Muscle of leg (tissue), 11 donors: ENCODE results near the gene MANEAL. TPM values are rescaled to one million over a fixed set of nuclear protein-coding genes. Genes with fewer than 3 reads are reported as not detected.

Source experiments
- DNase-seq: peaks from one replicate; pipeline ENCODE4 v3.0.0; 2013
- H3K27ac ChIP-seq: one replicate; pipeline ENCODE4 v1.5.1; 2013; ENCODE audit warnings: mild to moderate bottlenecking, low read length, control low read depth
- H3K27me3 ChIP-seq: one replicate; pipeline ENCODE4 v1.6.1; 2013; ENCODE audit warnings: low read length; ENCODE audit not compliant: control insufficient read depth, insufficient read depth
- H3K36me3 ChIP-seq: one replicate; pipeline ENCODE4 v1.6.1; 2013; ENCODE audit warnings: low read length; ENCODE audit not compliant: control insufficient read depth, insufficient read depth
- H3K4me1 ChIP-seq: one replicate; pipeline ENCODE4 v1.6.1; 2013; ENCODE audit warnings: low read length; ENCODE audit not compliant: control insufficient read depth, insufficient read depth
- H3K4me3 ChIP-seq: one replicate; pipeline ENCODE4 v1.5.1; 2013; ENCODE audit warnings: low read length, control low read depth
- H3K9me3 ChIP-seq: replicated peaks from 2 replicates; pipeline ENCODE4 v1.6.1; 2013; ENCODE audit warnings: low read depth, low read length; ENCODE audit not compliant: control insufficient read depth
- WGBS: methylation state at CpG from one replicate; pipeline ENCODE4 v1.1.5; 2013; ENCODE audit warnings: missing lambda C conversion rate; ENCODE audit not compliant: insufficient coverage; 5-methylcytosine and 5-hydroxymethylcytosine counted together
- polyA plus RNA-seq, 8 donors: library from polyadenylated mRNA; unstranded; fragments of 120-200 nt; gene quantifications; one replicate each; pipeline versions ENCODE4 v1.2.1 to v1.2.3, GENCODE V29; 2013; ENCODE audit warnings: inconsistent platforms in 1 of 8, low replicate concordance in 1 of 8; ENCODE audit not compliant: insufficient read length in 8 of 8, insufficient read depth in 1 of 8
- total RNA-seq: library from RNA; stranded (reverse); fragments of 120-200 nt; gene quantifications from one replicate; pipeline ENCODE4 v1.2.4, GENCODE V29; 2013

MANEAL gene
- total and polyA plus RNA-seq, 9 donors: 2.0 to 3.7 (median 2.7) TPM

DNA sequence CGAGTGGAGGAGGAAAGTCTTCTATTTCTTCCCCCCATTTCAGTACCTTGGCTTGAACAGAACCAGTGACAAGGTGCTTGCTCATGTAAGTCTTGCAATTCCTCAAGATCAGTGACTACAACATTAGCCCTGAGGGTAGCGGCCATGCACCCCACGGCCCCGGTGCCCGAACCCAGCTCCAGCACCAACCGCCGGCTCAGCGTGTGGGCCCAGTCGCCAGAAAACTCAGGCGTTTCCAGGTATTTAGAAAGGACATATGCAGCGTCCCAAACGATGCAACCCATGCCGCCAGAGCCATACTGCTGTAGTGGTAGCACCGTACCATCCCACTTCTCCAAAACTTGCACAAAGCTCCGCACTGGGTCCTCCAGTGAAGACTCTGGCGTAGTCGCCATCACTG lies 11.2 kb upstream of the MANEAL start:
- WGBS: 75% methylated on average over 10 of the region's 17 CpGs
- H3K27me3 ChIP-seq: peaks cover 4% of the 10 kb centered on the region

DNA sequence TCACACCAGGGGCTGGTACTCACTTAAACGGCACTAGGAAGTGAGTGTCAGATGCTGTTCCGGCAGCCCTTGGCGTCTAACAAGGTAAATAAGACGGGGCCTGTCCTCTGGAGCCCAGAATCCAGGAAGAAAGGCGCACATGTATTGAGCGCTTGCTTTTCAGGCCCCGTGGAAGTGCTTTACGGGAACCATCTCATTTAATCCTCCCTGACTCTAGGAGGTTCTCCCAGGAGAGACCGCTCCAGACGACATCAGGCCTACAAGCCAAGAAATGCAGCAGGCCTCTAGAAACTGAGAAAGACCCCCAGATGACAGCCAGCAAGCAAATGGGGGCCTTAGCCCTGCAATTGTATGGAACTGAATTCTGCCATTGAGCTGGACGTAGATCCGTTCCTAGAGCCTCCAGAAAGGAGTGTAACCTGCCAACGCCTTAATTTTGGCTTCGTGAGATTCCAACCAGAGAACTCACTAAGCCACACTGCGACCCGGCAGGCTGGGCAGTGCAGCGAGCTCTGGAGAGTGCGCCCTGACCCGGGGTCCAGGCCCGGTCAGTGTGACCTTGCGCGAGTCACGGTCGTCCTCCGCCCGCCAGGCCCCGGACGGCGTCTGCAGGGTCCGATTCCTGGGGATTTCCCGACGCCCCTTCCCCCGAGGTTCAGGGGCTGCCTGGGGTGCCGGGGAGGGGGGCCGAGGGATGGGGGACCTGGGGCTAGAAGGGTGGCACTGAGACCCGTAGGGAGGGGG lies 532 bp upstream of the MANEAL start:
- peaks cover 14% of the 10 kb centered on the region for H3K4me1 ChIP-seq
- no peaks in the 10 kb centered on the region for H3K36me3 ChIP-seq
- no peak for DNase-seq
- H3K27me3 ChIP-seq: peaks cover 23% of the 10 kb centered on the region
- H3K9me3 ChIP-seq: no peaks in the 10 kb centered on the region
- no peak overlapping the region for H3K4me3 ChIP-seq
- no peak overlapping the region for H3K27ac ChIP-seq
- WGBS: 28% methylated on average over 33 of the region's 36 CpGs

More for the DNA sequence above, 11.2 kb upstream of the MANEAL start:
- DNase-seq: no peak
- no peak overlapping the region for H3K27ac ChIP-seq
- no peaks in the 10 kb centered on the region for H3K36me3 ChIP-seq
- H3K4me1 ChIP-seq: no peaks in the 10 kb centered on the region
- no peaks in the 10 kb centered on the region for H3K9me3 ChIP-seq
- H3K4me3 ChIP-seq: no peak overlapping the region

DNA sequence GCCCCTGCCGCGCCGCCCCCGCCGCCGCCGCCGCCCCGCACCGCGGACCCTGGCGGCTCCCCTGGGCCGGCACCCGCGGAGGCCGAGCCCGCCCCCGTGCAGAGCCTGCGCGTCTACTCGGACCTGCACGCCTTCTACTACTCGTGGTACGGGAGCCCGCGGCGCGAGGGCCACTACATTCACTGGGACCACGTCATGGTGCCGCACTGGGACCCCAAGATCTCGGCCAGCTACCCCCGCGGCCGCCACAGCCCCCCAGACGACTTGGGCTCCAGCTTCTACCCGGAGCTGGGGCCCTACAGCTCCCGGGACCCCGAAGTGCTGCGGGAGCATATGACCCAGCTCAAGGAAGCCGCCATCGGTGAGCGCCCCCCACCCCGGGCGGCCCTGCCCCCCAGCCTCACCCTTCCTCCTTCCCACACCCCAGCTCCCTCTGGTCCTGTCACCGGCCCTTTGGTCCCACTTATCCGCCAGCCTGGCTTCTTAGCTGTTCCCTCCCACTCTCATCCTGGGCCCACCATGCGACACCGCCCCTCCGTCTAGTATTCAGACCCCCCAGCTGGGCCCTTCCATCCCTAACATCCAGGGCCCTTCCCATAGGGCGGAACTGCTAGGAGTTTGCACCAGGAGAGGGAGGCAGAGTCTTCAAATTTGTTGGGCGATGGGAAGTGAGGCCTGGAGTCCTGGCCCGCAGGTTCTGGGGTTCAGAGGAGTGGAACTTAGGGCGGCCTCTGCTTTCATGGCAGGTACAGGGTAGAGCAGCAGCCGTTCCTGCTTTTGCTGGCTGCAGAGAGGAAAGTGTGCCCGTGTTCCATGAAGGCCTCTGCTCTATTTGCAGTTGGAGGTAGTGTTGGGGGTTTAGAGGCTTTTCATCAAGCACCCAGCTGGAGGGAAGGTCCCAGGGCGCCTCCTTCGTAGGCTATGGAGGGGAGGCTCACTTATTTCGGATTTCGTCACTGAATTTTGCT lies 1.0 kb downstream of the MANEAL start:
- Histone ChIP-seq H3K4me1 (peaks cover 14% of the 10 kb centered on the region), H3K27ac (no peak overlapping the region), H3K4me3 (no peak overlapping the region), H3K36me3 (no peaks in the 10 kb centered on the region), H3K9me3 (no peaks in the 10 kb centered on the region), H3K27me3 (peaks cover 23% of the 10 kb centered on the region)
- WGBS: 3% methylated on average over 53 of the region's 59 CpGs
- DNase-seq: no peak

DNA sequence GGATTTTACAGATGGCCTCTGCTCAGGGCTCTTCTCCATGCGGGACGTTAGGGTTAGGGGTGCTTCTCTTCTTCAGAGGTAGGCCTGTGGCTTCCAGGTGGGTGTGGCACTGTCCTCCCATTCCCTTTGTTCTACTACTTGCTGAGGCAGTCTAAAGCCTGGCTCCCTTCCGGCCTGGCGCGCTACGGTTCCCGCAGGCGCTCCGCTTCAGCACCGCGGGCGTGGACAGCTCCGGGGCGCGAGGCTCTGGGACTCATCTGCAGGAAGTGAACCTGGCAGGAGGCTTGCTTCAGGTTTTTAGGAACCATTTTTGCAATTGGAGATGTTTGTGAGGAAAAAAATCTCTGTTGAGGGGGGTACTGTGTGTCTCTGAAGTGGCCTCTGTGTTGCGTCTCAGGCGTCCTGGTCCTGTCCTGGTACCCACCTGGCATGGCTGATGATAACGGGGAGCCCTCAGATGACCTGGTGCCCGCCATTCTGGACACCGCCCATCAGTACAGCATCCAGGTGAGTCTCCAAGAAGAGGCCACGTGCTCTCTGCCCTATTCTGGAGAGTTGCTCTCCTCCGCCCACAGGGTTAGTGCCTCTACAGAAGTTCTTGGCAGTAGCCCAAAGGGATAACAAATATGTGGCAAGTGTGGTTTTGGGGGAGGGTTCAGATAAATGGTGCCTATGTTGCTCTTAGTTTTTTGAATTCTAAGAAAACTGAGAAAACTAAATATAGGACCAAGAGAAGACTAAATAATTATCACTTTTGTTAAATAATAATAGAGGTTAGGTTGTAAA lies 1.9 kb downstream of the MANEAL start:
- no peak overlapping the region for H3K4me3 ChIP-seq
- WGBS: 24% methylated on average over 16 of the region's 22 CpGs
- peaks cover 3% of the 10 kb centered on the region for H3K36me3 ChIP-seq
- H3K27ac ChIP-seq: no peak overlapping the region
- H3K9me3 ChIP-seq: no peaks in the 10 kb centered on the region
- H3K4me1 ChIP-seq: peaks cover 14% of the 10 kb centered on the region
- DNase-seq: peak; percentile 74
- peaks cover 23% of the 10 kb centered on the region for H3K27me3 ChIP-seq

DNA sequence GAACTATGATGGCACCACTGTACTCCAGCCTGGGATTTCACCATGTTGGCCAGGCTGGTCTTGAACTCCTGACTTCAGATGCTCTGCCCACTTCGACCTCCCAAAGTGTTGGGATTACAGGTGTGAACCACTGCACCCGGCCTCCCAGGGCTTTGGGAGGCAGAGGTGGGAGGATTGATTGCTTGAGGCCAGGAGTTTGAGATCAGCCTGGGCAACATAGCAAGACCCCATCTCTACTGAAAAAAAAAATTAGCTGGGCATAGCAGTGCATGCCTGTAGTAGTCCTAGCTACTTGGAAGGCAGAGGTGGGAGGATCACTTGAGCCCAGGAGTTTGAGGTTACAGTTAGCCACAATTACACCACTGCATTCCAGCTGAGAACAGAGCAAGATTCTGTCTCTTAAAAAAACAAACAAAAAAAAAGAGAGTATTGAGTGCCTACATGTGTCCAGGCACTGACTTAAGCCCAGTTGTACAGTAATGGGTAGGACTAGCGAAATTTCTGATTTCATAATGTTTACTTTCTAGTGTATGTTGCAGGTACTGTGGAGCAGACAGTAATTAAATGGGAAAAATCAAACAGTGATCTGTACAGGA lies 4.2 kb downstream of the MANEAL start:
- H3K36me3 ChIP-seq: peaks cover 13% of the 10 kb centered on the region
- no peaks in the 10 kb centered on the region for H3K9me3 ChIP-seq
- WGBS: 82% methylated on average over 1 of the region's 3 CpGs
- H3K27ac ChIP-seq: no peak overlapping the region
- H3K4me1 ChIP-seq: peaks cover 14% of the 10 kb centered on the region
- no peak for DNase-seq
- peaks cover 16% of the 10 kb centered on the region for H3K27me3 ChIP-seq
- no peak overlapping the region for H3K4me3 ChIP-seq

DNA sequence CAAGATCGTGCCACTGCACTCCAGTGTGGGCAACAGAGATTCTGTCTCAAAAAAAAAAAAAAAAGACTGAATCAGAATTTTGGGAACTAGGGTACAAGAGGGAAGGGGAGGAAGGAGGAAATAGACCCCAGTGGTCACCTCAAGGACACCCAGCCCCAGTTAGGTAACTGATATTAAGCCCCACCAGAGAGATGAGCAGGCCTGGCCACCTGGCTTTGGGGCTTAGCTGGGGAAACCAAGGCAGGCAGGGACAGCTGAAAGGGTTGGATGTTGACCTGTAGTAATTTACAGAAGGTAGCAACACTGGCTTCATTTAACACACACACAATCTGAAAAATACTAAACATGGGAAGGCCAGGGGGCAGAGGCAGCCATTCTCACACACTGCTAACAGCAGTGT lies 8.8 kb downstream of the MANEAL start:
- no peak overlapping the region for H3K4me3 ChIP-seq
- no peaks in the 10 kb centered on the region for H3K27me3 ChIP-seq
- H3K4me1 ChIP-seq: peaks cover 9% of the 10 kb centered on the region
- peaks cover 52% of the 10 kb centered on the region for H3K36me3 ChIP-seq
- no peaks in the 10 kb centered on the region for H3K9me3 ChIP-seq
- 100% methylated on average over 1 of the region's 1 CpG for WGBS
- no peak overlapping the region for H3K27ac ChIP-seq
- no peak for DNase-seq

DNA sequence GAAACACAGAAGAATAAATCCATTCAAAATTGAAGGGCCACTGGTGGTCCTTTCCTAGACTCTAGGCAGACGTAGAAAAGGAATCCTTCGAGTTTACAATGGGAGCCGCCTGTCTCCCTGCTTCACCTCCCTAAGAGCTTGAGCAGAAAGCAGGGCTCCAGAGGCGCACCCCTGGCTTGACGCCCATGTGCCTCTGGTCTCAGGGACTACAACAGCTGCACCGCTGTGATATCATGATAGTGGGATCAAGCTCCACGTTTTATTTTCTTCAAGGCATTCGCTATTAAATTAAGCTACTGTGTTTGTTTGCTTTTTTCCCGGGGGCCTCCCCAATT lies 13.5 kb downstream of the MANEAL start:
- H3K9me3 ChIP-seq: no peaks in the 10 kb centered on the region
- no peaks in the 10 kb centered on the region for H3K27me3 ChIP-seq
- peaks cover 46% of the 10 kb centered on the region for H3K36me3 ChIP-seq
- H3K4me1 ChIP-seq: peaks cover 22% of the 10 kb centered on the region
- WGBS: 8% methylated on average over 6 of the region's 9 CpGs
- H3K27ac ChIP-seq: no peak overlapping the region
- DNase-seq: no peak
- peak overlapping the region; percentile 84 for H3K4me3 ChIP-seq

DNA sequence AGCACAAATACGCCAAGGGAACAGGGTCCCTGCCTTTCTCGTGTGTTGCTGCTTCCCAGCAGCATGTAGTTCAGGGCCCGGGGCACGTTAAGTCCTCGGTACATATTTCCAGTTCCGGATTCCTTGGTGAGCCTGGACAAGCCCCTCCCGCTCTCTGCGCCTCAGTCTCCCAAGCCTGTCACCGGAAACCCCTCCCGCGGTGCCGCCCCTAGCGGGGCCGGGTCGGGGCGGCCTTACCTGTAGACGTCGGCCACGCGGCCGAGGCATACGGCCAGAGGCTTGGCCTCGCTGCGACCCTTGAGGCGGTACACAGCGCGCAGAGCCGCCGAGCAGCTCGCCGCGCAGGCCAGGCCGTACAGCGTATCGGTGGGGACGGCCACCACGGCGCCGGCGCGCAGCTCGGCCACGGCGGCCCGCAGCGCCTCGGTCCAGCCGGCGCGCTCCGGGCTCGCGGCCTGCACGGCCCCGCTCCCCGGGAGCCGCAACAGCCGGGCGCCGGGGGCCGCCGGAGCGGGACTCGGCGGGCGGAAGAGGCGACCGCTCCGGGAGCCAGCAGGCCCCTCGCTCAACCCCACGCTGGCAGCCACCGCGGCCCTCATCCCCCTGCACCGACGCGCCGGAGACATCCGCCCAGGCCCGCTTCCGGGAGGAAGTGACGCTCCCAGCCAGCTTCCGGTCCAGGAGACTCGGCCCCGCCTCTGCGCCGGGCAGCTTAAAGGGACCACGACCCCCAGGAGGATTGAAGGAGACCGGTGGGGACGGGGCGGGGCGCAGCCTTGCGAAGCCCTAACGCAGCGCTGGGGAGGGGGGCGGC lies 14.1 kb downstream of the MANEAL start, which contains the start of the genes C1orf122 and YRDC:
Gene C1orf122 (plus strand): TSS at position 236 of the 814 bp plus-strand sequence. CDS start 615 bp downstream, outside the sequence.
Gene YRDC (minus strand): TSS at position 654 of the 814 bp plus-strand sequence. CDS start 28 bp downstream, at position 626.
- Histone ChIP-seq H3K36me3 (peaks cover 45% of the 10 kb centered on the region), H3K4me1 (peaks cover 22% of the 10 kb centered on the region), H3K27me3 (no peaks in the 10 kb centered on the region), H3K9me3 (no peaks in the 10 kb centered on the region), H3K27ac (peak within 1 kb of the TSS; percentile 94), H3K4me3 (peak within 1 kb of the TSS; percentile 84)
- DNase-seq: peak; percentile 97
- WGBS: under 1% methylated on average over 95 of the region's 95 CpGs
